IMR-90 (cell line): ENCODE measurements around the gene KLHL17.

Experiments
- BHLHE40 ChIP-seq: fragments of 150-350 bp; IDR thresholded peaks from 2 replicates; pipeline ENCODE4 v1.6.1; 2016; ENCODE audit warnings: mild to moderate bottlenecking, low read depth, low read length
- CEBPB ChIP-seq: IDR thresholded peaks from 2 replicates; pipeline ENCODE4 v1.6.1; 2012; ENCODE audit warnings: low read depth, low read length, improper control_type of control experiment
- CTCF ChIP-seq: conservative IDR thresholded peaks from 2 replicates; pipeline ENCODE4 v1.5.1; 2012; ENCODE audit warnings: mild to moderate bottlenecking, low read depth, low read length, improper control_type of control experiment
- FOS ChIP-seq: fragments of 150-350 bp; IDR thresholded peaks from 2 replicates; pipeline ENCODE4 v1.6.1; 2016; ENCODE audit warnings: low read depth, low read length
- MAFK ChIP-seq: IDR thresholded peaks from 2 replicates; pipeline ENCODE4 v1.6.1; 2012; ENCODE audit warnings: low read depth, low read length, improper control_type of control experiment
- MAZ ChIP-seq: IDR thresholded peaks from 2 replicates; pipeline ENCODE4 v1.6.1; 2012; ENCODE audit warnings: low read depth, mild to moderate bottlenecking, low read length, improper control_type of control experiment, moderate library complexity, borderline replicate concordance
- MXI1 ChIP-seq: IDR thresholded peaks from 2 replicates; pipeline ENCODE4 v1.6.1; 2012; ENCODE audit warnings: low read depth, mild to moderate bottlenecking, low read length, moderate library complexity, borderline replicate concordance
- NFE2L2 ChIP-seq: fragments of 150-350 bp; IDR thresholded peaks from 2 replicates; pipeline ENCODE4 v1.6.1; 2016; ENCODE audit warnings: low read depth, mild to moderate bottlenecking, low read length
- POLR2A ChIP-seq: IDR thresholded peaks from 2 replicates; pipeline ENCODE4 v1.6.1; 2012; ENCODE audit warnings: mild to moderate bottlenecking, low read depth, low read length
- RAD21 ChIP-seq: IDR thresholded peaks from 2 replicates; pipeline ENCODE4 v1.6.1; 2012; ENCODE audit warnings: low read length, improper control_type of control experiment
- RCOR1 ChIP-seq: IDR thresholded peaks from 2 replicates; pipeline ENCODE4 v1.6.1; 2012; ENCODE audit warnings: mild to moderate bottlenecking, low read length, improper control_type of control experiment; ENCODE audit not compliant: insufficient replicate concordance
- RFX5 ChIP-seq: IDR thresholded peaks from 2 replicates; pipeline ENCODE4 v1.8.0; 2012; ENCODE audit warnings: low read depth, mild to moderate bottlenecking, low read length, moderate library complexity
- SMC3 ChIP-seq: fragments of 150-350 bp; IDR thresholded peaks from 2 replicates; pipeline ENCODE4 v1.6.1; 2016; ENCODE audit warnings: low read depth, mild to moderate bottlenecking, antibody characterized with exemption, low read length, moderate library complexity
- USF2 ChIP-seq: fragments of 150-350 bp; IDR thresholded peaks from 2 replicates; pipeline ENCODE4 v1.6.1; 2017; ENCODE audit warnings: mild to moderate bottlenecking, antibody characterized with exemption, low read length, low read depth

- TF ChIP-seq CTCF (peak; percentile 45), POLR2A (no peak), RCOR1 (no peak), SMC3 (no peak), RAD21 (peak; percentile 57), RFX5 (no peak), MAZ (no peak), NFE2L2 (no peak), USF2 (no peak), CEBPB (no peak), BHLHE40 (no peak), MAFK (no peak), MXI1 (no peak), FOS (no peak)
These were observed 54.7 kb downstream of the KLHL17 start for GRCh38 chr1:1014799-1015681.
